Measurements from ENCODE around the gene SDCBP2.

DNA sequence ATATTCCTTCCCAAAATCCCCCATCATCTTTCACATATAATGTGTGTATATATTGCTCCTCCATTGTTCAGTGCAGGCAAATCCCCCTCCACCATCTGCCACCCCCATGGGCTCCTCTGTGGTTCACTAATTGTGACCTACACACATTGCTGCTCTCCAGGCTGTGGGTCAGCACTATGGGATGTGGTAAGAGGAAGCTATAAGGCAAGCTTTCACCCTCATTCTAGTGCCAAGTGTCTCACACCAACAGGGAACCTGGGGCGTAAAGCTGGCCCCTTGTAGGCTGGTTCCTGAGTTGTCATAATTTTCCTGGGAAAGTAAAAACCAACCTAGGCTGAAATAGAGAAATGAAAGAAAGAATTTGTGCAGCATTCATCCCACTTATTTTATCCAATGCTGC, 47.1 kb upstream of the SDCBP2 start:
- TF ChIP-seq, protein P1, sequence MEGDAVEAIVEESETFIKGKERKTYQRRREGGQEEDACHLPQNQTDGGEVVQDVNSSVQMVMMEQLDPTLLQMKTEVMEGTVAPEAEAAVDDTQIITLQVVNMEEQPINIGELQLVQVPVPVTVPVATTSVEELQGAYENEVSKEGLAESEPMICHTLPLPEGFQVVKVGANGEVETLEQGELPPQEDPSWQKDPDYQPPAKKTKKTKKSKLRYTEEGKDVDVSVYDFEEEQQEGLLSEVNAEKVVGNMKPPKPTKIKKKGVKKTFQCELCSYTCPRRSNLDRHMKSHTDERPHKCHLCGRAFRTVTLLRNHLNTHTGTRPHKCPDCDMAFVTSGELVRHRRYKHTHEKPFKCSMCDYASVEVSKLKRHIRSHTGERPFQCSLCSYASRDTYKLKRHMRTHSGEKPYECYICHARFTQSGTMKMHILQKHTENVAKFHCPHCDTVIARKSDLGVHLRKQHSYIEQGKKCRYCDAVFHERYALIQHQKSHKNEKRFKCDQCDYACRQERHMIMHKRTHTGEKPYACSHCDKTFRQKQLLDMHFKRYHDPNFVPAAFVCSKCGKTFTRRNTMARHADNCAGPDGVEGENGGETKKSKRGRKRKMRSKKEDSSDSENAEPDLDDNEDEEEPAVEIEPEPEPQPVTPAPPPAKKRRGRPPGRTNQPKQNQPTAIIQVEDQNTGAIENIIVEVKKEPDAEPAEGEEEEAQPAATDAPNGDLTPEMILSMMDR (IDR thresholded peaks at IDR 0.05; ENCODE audit: low read depth, low read length, missing input control) = no peak
- no peak for TF ChIP-seq EGR1 (IDR thresholded peaks at IDR 0.05; ENCODE audit: low read depth in 2 of 2)
